Liver (tissue), 3 donors: ENCODE data around the gene IRGC.

Source experiments
- CTCF ChIP-seq: fragments of 150-350 bp; IDR thresholded peaks from 2 replicates; pipeline ENCODE4 v1.5.1; 2017; ENCODE audit warnings: improper control_type of control experiment, low read depth, low read length; ENCODE audit not compliant: missing input control
- EGR1 ChIP-seq, 2 donors: IDR thresholded peaks; 2 replicates each; pipeline ENCODE4 v1.6.1; 2016 to 2018; ENCODE audit warnings: antibody characterized with exemption in 2 of 2, low read depth in 2 of 2
- FOXA1 ChIP-seq: IDR thresholded peaks from 2 replicates; pipeline ENCODE4 v1.6.1; 2016; ENCODE audit warnings: antibody characterized with exemption
- RAD21 ChIP-seq, 2 donors: IDR thresholded peaks; 2 replicates each; pipeline ENCODE4 v1.6.1; 2016; ENCODE audit warnings: antibody characterized with exemption in 2 of 2, mild to moderate bottlenecking in 2 of 2
- SP1 ChIP-seq: IDR thresholded peaks from 2 replicates; pipeline ENCODE4 v1.6.1; 2018; ENCODE audit warnings: antibody characterized with exemption, mild to moderate bottlenecking
- YY1 ChIP-seq: IDR thresholded peaks from 2 replicates; pipeline ENCODE4 v1.6.1; 2016; ENCODE audit warnings: antibody characterized with exemption, mild to moderate bottlenecking
- ZBTB33 ChIP-seq: IDR thresholded peaks from 2 replicates; pipeline ENCODE4 v1.6.1; 2016; ENCODE audit warnings: antibody characterized with exemption
- donor health status: healthy.
- donor health status: healthy.

GRCh38 chr19:43762814-43763213 is 46.9 kb downstream of the IRGC start:
- TF ChIP-seq FOXA1 = no peak
- TF ChIP-seq YY1 = no peak
- no peak for TF ChIP-seq RAD21 (IDR thresholded peaks at IDR 0.05)
- TF ChIP-seq CTCF = no peak
- TF ChIP-seq EGR1 (IDR thresholded peaks at IDR 0.05; ENCODE audit: low read depth in 2 of 2) = no peak
- no peak for TF ChIP-seq SP1
- TF ChIP-seq ZBTB33 = no peak
